HG02870 (cell line): Measurements from ENCODE around the gene NBPF10.
"Not testable (repeated sequence)": the region's sequence is repeated elsewhere in the genome, so short reads cannot be mapped to it uniquely, and the experiment has no call there.

ENCODE experiments used
- ATAC-seq: cut with Tn5 transposase; IDR thresholded peaks from one replicate; pipeline ENCODE4 v1.9.1; 2021; ENCODE audit warnings: mild to moderate bottlenecking, moderate library complexity; ENCODE audit not compliant: unreplicated experiment

The NBPF10 gene

DNA sequence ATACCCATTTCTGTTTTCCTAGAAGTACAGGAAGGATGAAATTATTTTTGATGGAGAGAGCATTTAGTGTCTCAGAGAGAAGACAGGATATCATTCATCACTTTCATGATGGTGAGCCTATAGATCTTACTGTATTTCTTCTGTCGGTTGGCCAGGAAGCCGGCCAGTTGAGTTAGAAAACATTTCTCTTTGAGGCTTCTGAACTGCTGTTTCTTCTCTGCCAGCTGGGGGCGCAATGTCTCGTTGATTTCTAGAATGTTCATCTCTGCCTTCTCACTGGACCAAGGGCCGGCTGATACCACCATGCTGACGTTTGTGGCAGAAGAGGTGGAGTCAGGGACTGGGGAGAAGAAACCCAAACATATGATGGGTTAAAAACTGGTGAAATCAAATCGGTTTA, at the start of gene NBPF10:
Gene NBPF10 (minus strand): TSS at position 340 of the 400 bp plus-strand sequence. CDS start 35 bp downstream, at position 305.
- not testable (repeated sequence) for ATAC-seq

DNA sequence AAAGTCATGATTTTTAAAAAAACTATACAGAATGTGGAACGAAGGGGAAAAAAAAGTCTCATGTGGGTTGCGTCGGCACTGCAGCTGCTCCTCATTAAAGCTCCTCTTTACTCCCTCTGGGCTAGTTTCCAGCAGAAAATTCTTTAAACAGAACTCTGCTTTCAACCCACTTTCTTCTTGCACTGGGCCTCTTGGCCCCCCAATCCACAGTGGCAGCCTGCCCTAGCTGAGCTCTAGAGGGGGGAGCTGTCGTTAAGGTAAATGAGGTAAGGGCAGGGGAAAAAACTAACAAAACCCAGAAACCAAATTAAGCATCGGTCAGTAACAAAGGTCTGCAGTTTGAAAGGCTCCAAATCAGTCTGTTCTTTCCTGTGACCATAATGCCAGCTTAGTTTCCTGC, 29.9 kb upstream of the NBPF10 start:
- not testable (repeated sequence) for ATAC-seq

GRCh38 chr1:146167740-146168139, 23.1 kb upstream of the NBPF10 start:
- ATAC-seq, result not testable (repeated sequence)

GRCh38 chr1:146167273-146167672, 22.7 kb upstream of the NBPF10 start:
- not testable (repeated sequence) for ATAC-seq
